ENCODE measurements around the gene MITD1. TPM values are rescaled to one million over a fixed set of nuclear protein-coding genes. Genes with fewer than 3 reads are reported as not detected.

The MITD1 gene
- 15.6 and 20.3 TPM in 2 replicates for total RNA-seq (2014; rRNA removed; shearing (Covaris generic))

DNA sequence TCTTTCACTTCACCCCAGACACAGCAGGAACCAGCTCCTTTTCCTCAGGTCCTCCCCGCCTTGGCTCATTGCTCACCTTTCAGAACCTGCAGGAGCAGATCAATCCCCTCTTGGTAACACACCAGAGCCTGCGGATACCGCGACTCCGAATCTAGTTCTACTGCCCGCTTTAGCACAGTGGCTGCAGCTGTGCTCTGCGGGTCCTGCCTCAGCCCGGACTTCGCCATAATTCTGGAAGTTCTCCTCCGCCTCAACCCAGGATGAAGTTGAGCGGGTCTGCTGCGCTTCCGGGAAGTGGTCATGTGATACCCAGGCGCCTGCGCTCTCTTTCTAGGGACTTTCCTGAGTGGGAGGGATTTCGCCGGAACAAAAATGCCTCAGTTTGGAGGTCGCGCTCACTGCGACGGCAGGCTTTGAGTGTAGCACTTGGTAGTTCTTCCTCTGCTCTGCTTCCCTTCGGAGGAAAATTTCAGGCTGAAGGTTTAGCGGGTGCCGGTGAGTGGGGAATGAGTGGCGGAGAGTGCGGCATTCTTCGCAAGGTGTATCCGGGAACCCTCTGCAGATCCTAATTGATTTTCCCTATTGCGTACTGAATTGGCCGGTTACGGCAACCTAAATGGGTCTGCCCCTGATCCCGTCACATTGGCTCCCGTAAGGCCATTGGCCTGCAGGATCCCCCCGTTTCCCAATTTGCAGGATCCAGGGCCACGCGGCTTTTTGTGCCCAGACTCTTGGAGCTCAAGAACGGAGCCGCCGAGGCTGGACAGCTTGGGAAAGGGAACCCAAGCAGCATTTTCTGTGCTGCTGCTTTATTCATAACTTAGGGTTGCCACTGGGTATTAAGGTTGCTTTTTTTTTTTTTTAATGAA, at the start of gene MITD1, which contains the start of gene MRPL30:
Gene MITD1, minus strand, starts transcription at position 304 of the 869 bp plus-strand sequence. Its CDS starts 77 bp downstream, at position 227.
Gene MRPL30, plus strand, starts transcription at position 430 of the 869 bp plus-strand sequence. CDS start 5,020 bp downstream, outside the sequence.

DNA sequence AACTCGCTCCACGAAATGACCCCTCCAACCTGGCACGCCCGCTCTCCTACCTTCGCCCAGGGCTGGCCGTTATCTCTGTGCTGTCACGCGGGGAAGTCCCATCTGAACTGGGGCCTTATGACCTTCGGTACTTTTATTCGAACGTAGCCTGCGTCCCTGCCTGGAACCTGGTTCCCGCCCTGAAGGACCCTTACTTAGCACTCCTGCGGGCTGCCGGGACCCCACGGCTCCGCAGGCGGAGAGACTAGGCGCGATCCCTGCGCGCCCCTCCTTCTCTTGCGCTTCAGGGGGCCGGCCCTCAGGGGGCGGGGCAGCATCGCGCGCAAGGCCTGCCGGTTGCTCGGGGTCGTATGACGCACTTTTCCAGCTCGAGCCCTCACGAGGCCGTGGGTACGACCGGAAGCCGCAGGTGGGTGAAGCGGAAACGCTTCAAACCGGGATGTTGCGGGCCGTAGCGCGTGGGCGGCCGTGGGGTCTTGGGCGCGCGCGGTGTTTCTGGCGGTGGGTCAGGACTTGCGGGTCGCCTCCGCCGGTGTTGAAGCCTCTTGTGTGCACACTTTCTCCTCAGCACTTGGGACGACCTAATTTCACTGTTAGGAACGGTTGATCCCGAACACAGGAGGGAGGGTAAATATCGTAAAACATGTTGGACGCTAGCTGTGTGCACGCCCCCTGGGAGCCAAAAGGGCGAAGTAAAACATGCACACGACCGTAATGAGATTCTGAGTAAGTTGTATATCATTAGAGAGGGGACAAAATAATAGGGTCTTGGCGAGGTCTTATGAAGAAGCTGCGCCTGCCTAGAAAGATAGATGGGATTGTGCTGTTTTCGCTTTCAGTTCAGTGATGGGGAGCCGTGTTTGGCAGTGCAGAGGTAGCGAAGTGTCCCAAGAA, 26.0 kb downstream of the MITD1 start, which contains the start of the genes LIPT1 and TSGA10:
Gene LIPT1, plus strand, starts transcription at position 325 of the 894 bp plus-strand sequence. CDS start 6,991 bp downstream, outside the sequence.
Gene TSGA10, minus strand, starts transcription at position 300 of the 894 bp plus-strand sequence. CDS start 45,503 bp downstream, outside the sequence.

DNA sequence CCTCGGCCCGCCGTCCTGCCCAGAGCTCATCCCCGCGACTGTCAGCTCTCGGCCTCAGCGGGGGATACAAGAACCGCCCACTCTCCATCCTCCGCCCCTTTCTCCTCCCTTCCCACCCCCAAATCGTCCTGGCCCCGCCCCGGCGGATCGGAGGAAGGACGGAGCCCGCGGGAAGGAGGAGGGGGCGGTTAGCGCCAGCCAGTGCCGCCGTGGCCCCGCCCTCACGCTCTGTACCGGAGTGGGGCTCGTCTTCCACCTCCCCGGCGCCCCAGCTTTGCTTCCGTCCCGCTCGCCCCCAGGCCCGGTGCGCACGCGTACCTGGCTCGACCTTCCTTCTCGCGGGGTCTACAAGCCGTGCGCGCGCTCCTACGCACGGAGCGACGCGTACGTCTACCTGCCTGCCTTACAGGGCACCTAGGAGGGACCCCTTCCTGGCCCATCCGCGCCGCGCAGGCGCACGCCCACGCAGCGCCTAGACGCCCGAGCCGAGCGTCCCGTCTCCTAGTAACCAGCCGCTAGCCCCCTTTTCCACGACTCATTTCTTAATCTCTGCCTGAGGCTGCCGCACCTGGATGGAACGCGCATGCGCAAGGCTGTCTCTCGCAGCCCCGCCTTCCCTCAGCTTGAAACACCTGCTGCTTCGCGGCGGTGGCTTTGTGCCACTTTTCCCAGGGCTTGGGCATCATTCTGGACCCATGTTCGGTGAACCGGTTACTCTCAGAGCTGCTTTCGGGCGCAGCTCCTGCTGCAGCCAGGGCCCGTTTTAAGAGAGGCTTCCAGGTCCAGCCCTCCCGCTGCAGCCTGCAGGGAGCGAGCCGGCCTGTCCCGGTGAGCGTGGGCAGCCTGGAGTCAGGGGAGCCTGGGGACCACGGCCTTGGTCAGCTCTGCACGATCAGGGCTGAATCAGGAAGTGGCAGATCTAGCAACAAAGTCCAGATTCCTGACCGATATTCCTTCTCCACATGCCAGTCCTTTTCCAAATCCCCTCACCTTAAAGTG, 39.4 kb downstream of the MITD1 start, which contains the start of gene C2orf15:
Gene C2orf15, plus strand, starts transcription at position 598 of the 999 bp plus-strand sequence. CDS start 8,852 bp downstream, outside the sequence.

Small RNA genes within 50 kb of the gene (small RNA-seq; reads per million reads assigned to genes)
- gene AC092587.1: not detected

Other genes starting within 250 kb of the MITD1 start
- gene CRACDL, start 244.8 kb downstream of the MITD1 start, total RNA-seq (2014; rRNA removed; shearing (Covaris generic)): 0.37 TPM in 1 of 2 replicates, not detected in the other
- gene C2orf15, start 39.4 kb downstream of the MITD1 start, total RNA-seq (2014; rRNA removed; shearing (Covaris generic)): 0.13 and 0.41 TPM in 2 replicates
- 1.6 and 1.8 TPM in 2 replicates for gene TSGA10, start 26.1 kb downstream of the MITD1 start, total RNA-seq (2014; rRNA removed; shearing (Covaris generic))
- 5.1 and 5.5 TPM in 2 replicates for gene LIPT1, start 26.1 kb downstream of the MITD1 start, total RNA-seq (2014; rRNA removed; shearing (Covaris generic))
- 37.0 and 37.9 TPM in 2 replicates for gene MRPL30, start 126 bp upstream of the MITD1 start, total RNA-seq (2014; rRNA removed; shearing (Covaris generic))
- 0.72 TPM in 1 of 2 replicates, not detected in the other for gene LYG2, start 74.6 kb upstream of the MITD1 start, total RNA-seq (2014; rRNA removed; shearing (Covaris generic))
- 0.15 and 0.45 TPM in 2 replicates for gene LYG1, start 120.1 kb upstream of the MITD1 start, total RNA-seq (2014; rRNA removed; shearing (Covaris generic))
- 19.4 and 30.2 TPM in 2 replicates for gene TXNDC9, start 155.3 kb upstream of the MITD1 start, total RNA-seq (2014; rRNA removed; shearing (Covaris generic))
- gene EIF5B, start 156.3 kb upstream of the MITD1 start, total RNA-seq (2014; rRNA removed; shearing (Covaris generic)): 15.2 and 20.2 TPM in 2 replicates